Activated naive CD8-positive, alpha-beta T cell treated with anti-CD3 and anti-CD28 coated beads, Interleukin-2, amount 10 ng/mL, durations not matched to agents 7 days and 5 days (primary cell): ENCODE measurements around the gene FYCO1. TPM values are rescaled to one million over a fixed set of nuclear protein-coding genes. Genes with fewer than 3 reads are reported as not detected.

Experiments used
- ATAC-seq: fragments of 150-1000 bp; cut with Tn5 transposase; one replicate; pipeline ENCODE4 v1.10.0; 2021; ENCODE audit warnings: low read depth, moderate library complexity
- POLR2A ChIA-PET: fragments of 350-600 bp; sonication (Branson Sonifier 250); formaldehyde crosslinking; loops from one replicate; lab custom pipeline; 2021; ENCODE audit warnings: antibody characterized with exemption; lab: Charles Lee
- DNase-seq: peaks from one replicate; pipeline ENCODE4 v3.0.0; 2021
- H3K27ac Mint-ChIP-seq: one replicate; pipeline ENCODE4 v1.8.0; 2022; ENCODE audit warnings: mild to moderate bottlenecking, mixed read lengths
- H3K27me3 Mint-ChIP-seq: one replicate; pipeline ENCODE4 v1.8.0; 2022; ENCODE audit warnings: mild to moderate bottlenecking, moderate library complexity, mixed read lengths
- H3K36me3 Mint-ChIP-seq: one replicate; pipeline ENCODE4 v1.8.0; 2021; ENCODE audit warnings: mild to moderate bottlenecking, mixed read lengths
- H3K4me1 Mint-ChIP-seq: one replicate; pipeline ENCODE4 v1.8.0; 2021; ENCODE audit warnings: mixed read lengths
- H3K4me3 Mint-ChIP-seq: one replicate; pipeline ENCODE4 v1.8.0; 2022; ENCODE audit warnings: mild to moderate bottlenecking, moderate library complexity, mixed read lengths
- H3K9me3 Mint-ChIP-seq: one replicate; pipeline ENCODE4 v1.8.0; 2021; ENCODE audit warnings: mixed read lengths
- total RNA-seq, 2 experiments: library from RNA; stranded (reverse); gene quantifications; one replicate each; pipeline ENCODE4 v1.2.3, GENCODE V29; 2021

Gene FYCO1
- total RNA-seq, 2 experiments from 2014 or later = 37.9 to 39.1 TPM

GRCh38 chr3:45868650-45869049 lies 127.0 kb downstream of the FYCO1 start:
- Mint-ChIP-seq H3K9me3 (peaks cover 7% of the 10 kb centered on the region), H3K4me3 (no peak overlapping the region), H3K4me1 (peaks cover 20% of the 10 kb centered on the region), H3K27ac (no peak overlapping the region), H3K27me3 (peaks cover 65% of the 10 kb centered on the region), H3K36me3 (peaks cover under 1% of the 10 kb centered on the region)
- no peak for ATAC-seq
- POLR2A ChIA-PET = no interaction called here
- DNase-seq = no peak

DNA sequence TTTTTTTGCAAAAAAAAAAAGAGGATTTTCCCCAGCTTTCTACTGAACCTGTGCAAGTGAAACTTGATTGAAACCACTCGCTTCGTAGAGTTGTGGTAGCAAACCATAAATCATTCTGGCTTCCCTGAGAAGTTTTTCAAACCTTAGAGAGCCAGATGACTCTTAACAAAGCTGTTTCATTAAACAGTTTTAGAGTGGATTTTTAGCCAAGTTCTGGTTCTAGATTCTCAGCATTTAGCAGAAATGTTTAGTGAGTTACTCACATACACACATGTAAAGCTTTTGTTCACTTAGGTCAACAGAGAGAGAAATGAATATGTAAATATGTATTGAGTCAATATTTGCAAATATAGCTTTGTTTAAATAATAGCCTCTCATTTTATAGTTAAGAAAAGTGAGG lies 127.4 kb downstream of the FYCO1 start:
- DNase-seq (no peak), ATAC-seq (no peak)
- H3K27me3 Mint-ChIP-seq = peaks cover 67% of the 10 kb centered on the region
- no peaks in the 10 kb centered on the region for H3K36me3 Mint-ChIP-seq
- H3K27ac Mint-ChIP-seq = no peak overlapping the region
- H3K9me3 Mint-ChIP-seq = peaks cover 10% of the 10 kb centered on the region
- peaks cover 20% of the 10 kb centered on the region for H3K4me1 Mint-ChIP-seq
- POLR2A ChIA-PET = no interaction called here
- H3K4me3 Mint-ChIP-seq = no peak overlapping the region

Other genes with a start within 250 kb of the FYCO1 start
- not detected for gene SLC6A20, start 199.3 kb downstream of the FYCO1 start, total RNA-seq
- gene LZTFL1, start 153.7 kb downstream of the FYCO1 start, total RNA-seq = 1 to 10 TPM; 8.0 to 8.4 TPM
- 10 to 100 TPM; 19.4 to 21.6 TPM for gene CCR9, start 109.3 kb downstream of the FYCO1 start, total RNA-seq
- 10 to 100 TPM; 12.4 to 13.5 TPM for gene CXCR6, start 52.4 kb downstream of the FYCO1 start, total RNA-seq
- gene XCR1, start 31.7 kb upstream of the FYCO1 start, total RNA-seq = not detected
- 10 to 100 TPM; 58.6 to 63.9 TPM for gene CCR1, start 212.5 kb upstream of the FYCO1 start, total RNA-seq
- gene CCR3, start 246.6 kb upstream of the FYCO1 start, total RNA-seq = 1 to 10 TPM; 1.3 to 1.9 TPM